Activated CD4-positive, alpha-beta T cell treated with anti-CD3 and anti-CD28 coated beads, Interleukin-10, Interleukin-2, amounts not matched to agents 100 ng/mL and 50 ng/mL, durations not matched to agents 16 hours and 8 hours (primary cell): ENCODE measurements around the gene SMARCB1.
"Not testable (repeated sequence)": the region's sequence is repeated elsewhere in the genome, so short reads cannot be mapped to it uniquely, and the experiment has no call there.

Experiments used
- DNase-seq: peaks from one replicate; pipeline ENCODE4 v3.0.0-alpha.2; 2020

The SMARCB1 gene

GRCh38 chr22:23847991-23848864 lies 61.5 kb downstream of the SMARCB1 start:
- no peak for DNase-seq

- DNase-seq, result peak; percentile 88
Observed at GRCh38 chr22:23849009-23850006, 62.5 kb downstream of the SMARCB1 start.

- DNase-seq, result no peak
Observed at GRCh38 chr22:23850136-23850611, 63.4 kb downstream of the SMARCB1 start.

DNA sequence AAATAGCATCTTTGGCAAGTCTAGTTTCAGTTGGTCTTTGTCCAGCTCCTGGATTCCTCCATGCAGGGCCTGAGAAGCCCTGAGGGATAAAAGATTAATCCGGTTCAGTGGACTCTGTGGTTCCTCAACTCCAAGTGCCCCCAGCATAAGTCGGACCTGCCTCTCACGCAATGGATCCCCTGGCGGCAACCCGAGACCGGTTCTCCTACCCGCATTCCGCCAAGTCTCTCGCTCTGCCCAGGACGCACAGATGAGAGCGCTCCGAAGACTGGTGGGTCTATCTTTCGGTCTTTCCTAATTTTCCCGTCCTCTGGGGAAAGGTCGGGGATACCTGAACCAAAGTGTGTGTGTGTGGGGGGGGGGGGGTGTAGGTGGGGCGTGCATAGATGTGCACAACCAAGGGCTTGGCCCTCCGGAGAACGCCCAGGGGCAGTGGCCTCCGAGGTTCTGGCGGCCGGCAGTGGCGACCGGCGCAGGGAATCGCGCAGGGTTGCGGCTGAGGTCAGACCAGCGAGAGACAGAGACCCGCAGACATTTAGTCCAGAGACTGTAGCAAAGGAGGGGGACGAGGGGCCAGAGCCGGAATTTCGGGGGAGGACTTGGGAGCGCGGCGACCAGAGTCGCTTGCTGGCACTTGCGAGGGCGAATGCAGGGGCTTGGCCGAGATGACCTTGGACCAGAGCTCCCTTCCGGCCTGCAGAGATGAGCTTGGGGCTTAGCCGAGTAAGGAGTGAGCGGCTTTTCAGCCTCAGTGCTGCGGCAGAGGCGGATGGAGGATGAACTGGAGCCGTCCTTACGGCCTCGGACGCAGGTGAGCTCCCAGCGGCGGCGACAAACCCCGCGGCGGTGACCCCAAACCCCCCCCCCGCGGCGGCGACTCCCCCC lies 70.2 kb downstream of the SMARCB1 start:
- no peak for DNase-seq

DNA sequence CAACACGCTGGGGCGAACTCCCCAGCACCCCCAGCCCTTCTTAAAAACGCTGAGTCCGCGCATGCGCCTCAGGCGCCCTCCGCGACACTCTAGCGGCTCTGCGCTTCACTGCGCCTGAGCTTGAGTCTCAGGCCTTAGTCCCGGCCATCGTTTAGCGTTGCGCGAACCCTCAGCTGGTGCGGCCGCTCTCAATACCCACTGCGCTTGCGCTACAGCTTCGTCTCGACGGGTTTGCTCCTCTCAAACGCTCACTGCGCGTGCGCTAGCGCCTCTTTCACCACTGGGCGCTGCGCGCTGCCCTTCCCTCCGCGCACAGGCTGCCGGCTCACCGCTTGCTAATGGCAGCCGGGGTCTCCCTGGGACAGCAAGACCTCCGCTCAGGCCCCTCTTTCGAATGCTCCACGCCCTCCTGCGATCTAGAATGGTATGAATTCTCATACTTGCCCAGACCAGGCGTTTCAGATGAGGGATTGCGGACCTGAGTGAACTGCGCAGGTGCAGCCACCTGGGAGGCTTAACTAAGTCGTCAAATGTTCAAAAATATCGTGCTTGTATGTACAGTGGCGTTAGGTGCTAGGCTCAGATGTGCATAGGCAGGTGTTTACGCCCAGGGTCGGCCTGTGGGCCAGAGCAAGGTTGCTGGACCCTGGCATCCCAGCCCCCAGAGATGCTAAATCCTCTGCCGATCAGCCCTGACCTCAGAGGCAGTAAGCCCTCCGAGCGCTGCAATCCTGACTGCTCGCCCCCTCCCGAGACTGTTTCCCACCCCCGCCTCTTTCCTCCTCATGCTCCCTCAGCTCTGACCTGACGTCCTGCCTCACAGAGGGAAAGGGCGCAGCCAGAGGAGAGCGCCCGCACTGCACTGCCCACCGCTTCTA lies 71.1 kb downstream of the SMARCB1 start, which contains the start of gene SLC2A11:
TSS of gene SLC2A11 (plus strand) at position 270 of the 878 bp plus-strand sequence. CDS start at position 395, 125 bp downstream.
- DNase-seq, result peak; percentile 98

DNA sequence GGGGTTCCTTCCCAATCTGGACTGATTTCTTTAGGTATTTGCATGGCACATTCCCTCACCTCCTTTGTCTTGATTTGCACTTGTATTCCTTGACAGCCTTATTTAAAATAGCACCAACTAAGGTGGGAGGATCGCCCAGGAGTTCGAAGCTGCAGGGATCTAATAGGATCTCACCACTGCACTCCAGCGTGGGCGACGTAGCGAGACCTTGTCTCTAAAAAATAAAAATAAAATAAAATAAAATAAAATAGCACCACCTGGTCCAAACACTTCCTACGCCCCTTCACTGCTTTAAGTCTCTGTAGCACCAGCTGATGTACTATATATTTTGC lies 71.7 kb downstream of the SMARCB1 start:
- DNase-seq, result no peak

DNA sequence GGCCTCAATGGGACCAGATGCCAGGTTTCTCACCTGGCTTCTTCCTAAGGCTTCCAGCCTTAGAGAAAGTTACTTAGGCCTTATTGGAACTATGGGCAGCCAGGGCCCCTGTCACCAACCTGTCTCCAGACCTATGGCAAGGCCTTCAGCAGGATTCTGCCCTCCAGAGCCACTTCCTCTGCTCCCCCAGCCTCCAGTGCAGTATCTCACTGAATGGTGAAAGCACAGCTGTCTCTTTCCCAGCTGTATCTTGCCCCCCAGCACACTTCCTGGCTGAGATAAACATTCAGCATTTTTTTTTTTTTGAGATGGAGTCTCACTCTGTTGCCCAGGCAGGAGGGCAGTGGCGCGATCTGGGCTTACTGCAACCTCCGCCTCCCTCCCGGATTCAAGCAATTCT lies 72.4 kb downstream of the SMARCB1 start:
- DNase-seq, result no peak

- not testable (repeated sequence) for DNase-seq
Observed at GRCh38 chr22:23860187-23860586, 73.4 kb downstream of the SMARCB1 start.

DNA sequence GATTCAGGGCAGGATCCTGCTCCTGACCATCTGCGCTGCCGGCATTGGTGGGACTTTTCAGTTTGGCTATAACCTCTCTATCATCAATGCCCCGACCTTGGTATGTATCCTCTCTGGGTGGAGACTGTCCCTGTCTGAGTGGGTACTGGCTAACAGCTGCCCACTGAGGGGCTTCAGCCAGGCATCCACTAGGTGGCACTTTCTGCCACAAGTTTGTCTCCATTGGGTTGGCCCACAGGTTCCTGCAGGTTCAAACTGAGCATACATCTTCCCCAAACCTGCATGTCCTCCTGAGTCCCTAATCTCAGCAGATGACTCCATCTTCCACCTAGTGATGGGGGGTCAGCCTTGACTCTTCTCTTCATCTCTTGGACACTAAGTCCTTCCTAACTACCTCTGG lies 75.3 kb downstream of the SMARCB1 start:
- DNase-seq, result peak; percentile 63

- not testable (repeated sequence) for DNase-seq
Observed at GRCh38 chr22:23864499-23865154, 77.9 kb downstream of the SMARCB1 start.

DNA sequence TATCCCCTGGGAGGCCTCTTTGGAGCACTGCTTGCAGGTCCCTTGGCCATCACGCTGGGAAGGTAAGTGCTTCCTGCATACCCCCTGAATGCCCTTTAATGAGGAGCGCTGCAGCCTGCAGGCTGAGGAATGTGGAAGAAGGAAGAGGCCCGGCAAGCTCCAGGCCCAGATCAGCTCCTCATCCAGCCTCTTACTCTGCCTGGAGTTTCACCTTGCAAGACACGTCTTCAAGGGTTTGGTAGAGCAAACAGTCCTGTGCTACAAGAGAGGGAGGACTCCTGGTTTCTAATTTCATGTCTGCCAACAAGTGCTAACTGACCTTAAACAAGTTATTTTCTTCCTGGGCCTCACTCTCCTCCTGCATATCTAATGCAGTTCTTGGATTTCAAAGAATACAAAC lies 81.8 kb downstream of the SMARCB1 start:
- no peak for DNase-seq

DNA sequence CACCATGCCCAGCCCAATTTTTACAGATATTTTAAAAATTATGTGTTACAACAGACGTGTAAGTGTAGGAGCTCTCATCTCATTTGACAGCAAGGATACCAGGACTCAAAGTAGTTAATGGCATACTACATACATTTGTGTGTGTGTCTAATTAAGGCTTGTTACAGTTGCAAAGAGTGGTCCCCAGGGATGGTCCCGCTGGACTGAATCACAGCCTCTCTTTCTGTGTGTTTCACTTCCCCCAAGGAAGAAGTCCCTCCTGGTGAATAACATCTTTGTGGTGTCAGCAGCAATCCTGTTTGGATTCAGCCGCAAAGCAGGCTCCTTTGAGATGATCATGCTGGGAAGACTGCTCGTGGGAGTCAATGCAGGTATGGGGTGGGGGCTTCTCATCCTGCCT lies 88.1 kb downstream of the SMARCB1 start:
- no peak for DNase-seq

GRCh38 chr22:23875801-23876200 lies 89.0 kb downstream of the SMARCB1 start:
- DNase-seq, result no peak

- DNase-seq, result no peak
Observed at GRCh38 chr22:23877566-23877965, 90.8 kb downstream of the SMARCB1 start.

DNA sequence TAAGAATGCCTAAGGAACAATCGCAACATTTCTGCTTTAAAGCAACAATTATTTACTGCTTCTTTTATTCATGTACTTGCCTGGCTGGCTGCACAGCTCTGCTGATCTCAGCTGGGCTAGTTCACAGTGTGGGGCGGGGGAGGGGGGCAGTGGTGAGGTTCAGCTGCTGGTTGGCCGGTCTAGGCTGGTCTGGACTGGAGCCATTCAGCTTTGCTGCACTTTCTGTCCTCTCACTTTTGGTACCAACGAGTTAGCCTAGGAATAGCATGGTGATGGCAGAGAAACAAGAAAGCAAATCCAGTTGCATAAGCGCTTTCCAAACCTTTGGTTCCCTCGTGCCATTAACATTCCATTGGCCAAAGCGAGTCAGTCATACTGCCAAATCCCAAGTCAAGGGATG lies 91.5 kb downstream of the SMARCB1 start:
- no peak for DNase-seq

GRCh38 chr22:23882370-23882769 lies 95.6 kb downstream of the SMARCB1 start:
- no peak for DNase-seq

DNA sequence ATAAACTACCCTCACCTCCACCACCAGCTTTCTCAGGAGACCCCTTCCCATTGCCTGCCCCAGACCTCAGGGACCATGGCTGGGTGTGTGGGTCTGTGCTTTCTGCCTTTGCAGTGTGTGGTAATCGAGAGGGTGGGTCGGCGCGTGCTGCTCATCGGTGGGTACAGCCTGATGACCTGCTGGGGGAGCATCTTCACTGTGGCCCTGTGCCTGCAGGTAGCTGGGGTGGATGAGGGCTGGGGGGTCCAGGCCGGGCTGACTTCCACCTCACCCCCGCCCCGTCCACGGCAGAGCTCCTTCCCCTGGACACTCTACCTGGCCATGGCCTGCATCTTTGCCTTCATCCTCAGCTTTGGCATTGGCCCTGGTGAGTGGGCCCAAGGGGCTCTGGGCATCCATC lies 96.9 kb downstream of the SMARCB1 start:
- DNase-seq, result no peak

- DNase-seq, result no peak
Observed at GRCh38 chr22:23884140-23884539, 97.4 kb downstream of the SMARCB1 start.
